Endothelial cell of umbilical vein (primary cell): ENCODE results near the gene TOR1B.

Source experiments
- EZH2 ChIP-seq: IDR thresholded peaks from 2 replicates; pipeline ENCODE4 v1.6.1; 2012; ENCODE audit warnings: borderline replicate concordance, low read depth, mild to moderate bottlenecking, moderate library complexity, low read length, inconsistent platforms; ENCODE audit not compliant: severe bottlenecking
- MYC ChIP-seq: IDR thresholded peaks from one replicate; pipeline ENCODE4 v1.6.1; 2011; ENCODE audit warnings: mild to moderate bottlenecking, low read depth, low read length
- TF ChIP-seq, protein P1 (sequence below), 2 donors: IDR thresholded peaks; 1 replicate in 1 of 2; 2 replicates in 1 of 2; pipeline ENCODE4 v1.5.1; 2011; ENCODE audit warnings: low read length in 2 of 2, mild to moderate bottlenecking in 2 of 2, moderate library complexity in 2 of 2, control low read depth in 1 of 2, inconsistent platforms in 1 of 2, low read depth in 1 of 2; ENCODE audit not compliant: insufficient read depth in 1 of 2; ENCODE audit errors: extremely low read depth in 1 of 2

DNA sequence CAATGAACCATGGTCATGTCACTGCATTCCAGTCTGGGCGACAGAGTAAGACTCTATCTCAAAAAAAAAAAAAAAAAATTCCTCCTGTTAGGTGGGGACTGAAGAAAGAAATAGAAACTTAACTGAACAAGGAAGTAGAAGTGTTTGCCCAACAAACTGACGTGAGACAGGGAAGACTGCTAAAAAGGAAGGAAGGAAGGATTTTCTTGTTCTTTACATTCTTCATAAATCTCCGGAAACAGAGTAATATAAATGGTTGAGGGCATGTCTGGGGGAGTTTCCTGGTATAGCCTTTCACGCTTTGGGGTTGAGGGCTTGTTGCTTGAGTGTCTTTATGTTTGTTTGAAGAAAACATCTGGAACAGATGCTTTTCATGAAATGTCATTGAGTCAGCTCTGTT lies 3.1 kb downstream of the TOR1B start:
- TF ChIP-seq EZH2 (no peak), MYC (no peak)
- TF ChIP-seq, protein P1, sequence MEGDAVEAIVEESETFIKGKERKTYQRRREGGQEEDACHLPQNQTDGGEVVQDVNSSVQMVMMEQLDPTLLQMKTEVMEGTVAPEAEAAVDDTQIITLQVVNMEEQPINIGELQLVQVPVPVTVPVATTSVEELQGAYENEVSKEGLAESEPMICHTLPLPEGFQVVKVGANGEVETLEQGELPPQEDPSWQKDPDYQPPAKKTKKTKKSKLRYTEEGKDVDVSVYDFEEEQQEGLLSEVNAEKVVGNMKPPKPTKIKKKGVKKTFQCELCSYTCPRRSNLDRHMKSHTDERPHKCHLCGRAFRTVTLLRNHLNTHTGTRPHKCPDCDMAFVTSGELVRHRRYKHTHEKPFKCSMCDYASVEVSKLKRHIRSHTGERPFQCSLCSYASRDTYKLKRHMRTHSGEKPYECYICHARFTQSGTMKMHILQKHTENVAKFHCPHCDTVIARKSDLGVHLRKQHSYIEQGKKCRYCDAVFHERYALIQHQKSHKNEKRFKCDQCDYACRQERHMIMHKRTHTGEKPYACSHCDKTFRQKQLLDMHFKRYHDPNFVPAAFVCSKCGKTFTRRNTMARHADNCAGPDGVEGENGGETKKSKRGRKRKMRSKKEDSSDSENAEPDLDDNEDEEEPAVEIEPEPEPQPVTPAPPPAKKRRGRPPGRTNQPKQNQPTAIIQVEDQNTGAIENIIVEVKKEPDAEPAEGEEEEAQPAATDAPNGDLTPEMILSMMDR (IDR thresholded peaks at IDR 0.05; ENCODE audit: extremely low read depth in 1 of 2, insufficient read depth in 1 of 2, low read depth in 1 of 2, low read length in 2 of 2) = no peak
